HK-2 (cell line): Measurements from ENCODE around the gene CACNB4.
"Not testable (repeated sequence)": the region's sequence is repeated elsewhere in the genome, so short reads cannot be mapped to it uniquely, and the experiment has no call there.

Experiments
- DNase-seq: peaks from one replicate; pipeline ENCODE4 v3.0.0-alpha.2; 2018; ENCODE audit not compliant: unreplicated experiment

Gene CACNB4

DNA sequence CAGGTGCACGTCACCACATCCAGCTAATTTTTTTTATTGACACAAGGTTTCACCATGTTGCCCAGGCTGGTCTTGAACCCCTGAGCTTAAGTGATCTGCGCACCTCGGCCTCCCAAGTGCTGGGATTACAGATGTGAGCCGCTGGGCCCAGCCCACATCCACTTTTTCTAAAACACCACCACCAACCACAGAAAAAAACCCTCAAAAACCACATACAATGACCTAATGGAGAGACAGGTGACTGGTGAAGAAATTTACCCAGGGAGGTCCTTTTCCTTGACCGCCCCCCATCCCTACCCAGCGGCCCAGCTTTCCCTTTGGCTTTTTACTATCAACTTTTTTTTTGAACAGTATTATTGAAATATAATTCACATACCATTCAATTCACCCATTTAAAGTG is 47.9 kb downstream of the CACNB4 start:
- DNase-seq, result no peak

- no peak for DNase-seq
These were observed 48.5 kb downstream of the CACNB4 start for GRCh38 chr2:152050341-152050740.

DNA sequence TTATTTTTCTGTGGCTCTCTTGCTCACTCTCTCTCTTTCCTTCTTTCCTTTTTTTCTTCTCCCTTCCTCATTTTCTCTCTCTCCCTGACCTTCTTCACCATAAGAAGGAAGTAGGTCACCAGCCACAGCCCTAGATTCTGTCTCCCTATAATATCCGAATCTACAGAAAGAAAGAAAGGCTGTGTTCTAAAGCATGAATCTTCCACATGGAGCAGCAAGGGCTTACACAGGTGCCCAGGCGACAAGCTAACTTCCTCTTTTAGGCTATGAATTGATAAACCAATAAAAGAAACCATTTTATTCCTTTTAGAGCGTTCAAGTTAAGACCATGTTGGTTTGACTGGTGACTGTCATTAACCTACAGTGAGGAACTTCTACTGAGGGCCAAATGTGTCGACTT is 49.3 kb downstream of the CACNB4 start:
- no peak for DNase-seq

DNA sequence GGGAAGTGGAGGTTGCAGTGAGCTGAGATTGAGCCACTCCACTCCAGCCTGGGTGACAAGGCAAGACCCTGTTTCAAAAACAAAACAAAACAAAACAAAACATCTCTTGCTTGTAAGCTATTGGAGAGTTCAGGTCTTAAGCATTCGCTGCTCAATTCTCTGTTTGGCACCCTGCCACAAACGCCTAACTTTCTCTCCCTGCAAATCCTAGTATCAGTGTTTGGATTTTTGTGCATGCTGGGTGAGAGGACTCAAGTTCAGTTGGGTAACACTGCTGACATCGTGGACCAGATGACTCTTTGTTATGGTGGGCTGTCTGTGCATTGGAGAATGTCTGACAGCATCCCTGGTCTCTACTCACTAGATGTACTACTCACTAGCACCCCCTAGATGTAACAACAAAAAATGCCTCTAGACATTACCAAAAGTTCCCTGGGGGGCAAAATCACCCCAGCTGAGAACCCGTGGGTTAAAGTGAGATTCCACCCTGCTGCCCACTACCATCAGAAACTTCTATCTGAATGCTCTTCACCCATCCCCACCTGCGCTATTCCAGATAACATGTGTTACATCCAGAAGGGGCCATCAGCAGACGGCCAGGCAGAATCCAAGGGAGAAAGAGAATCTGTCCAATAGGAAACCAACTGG is 50.9 kb downstream of the CACNB4 start:
- DNase-seq, result no peak

DNA sequence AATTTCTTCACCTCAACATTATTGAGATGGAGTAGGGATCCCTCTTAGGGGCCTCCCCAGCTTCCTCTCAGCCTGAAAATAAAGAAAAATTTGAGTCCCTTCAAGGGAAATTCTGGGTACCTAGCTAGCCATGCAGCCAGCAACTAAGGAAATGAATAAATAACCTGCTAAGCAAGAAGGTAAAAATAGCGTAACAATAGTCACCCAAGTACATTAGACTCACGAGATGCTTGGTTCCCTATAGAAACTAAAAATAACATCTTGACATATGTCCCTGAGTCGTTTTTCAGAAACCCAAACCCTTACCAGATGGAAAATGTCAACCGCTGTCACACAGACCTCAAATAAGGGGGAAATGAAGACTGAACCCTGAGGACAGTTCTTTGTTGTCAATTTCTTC is 51.9 kb downstream of the CACNB4 start:
- DNase-seq, result no peak

DNA sequence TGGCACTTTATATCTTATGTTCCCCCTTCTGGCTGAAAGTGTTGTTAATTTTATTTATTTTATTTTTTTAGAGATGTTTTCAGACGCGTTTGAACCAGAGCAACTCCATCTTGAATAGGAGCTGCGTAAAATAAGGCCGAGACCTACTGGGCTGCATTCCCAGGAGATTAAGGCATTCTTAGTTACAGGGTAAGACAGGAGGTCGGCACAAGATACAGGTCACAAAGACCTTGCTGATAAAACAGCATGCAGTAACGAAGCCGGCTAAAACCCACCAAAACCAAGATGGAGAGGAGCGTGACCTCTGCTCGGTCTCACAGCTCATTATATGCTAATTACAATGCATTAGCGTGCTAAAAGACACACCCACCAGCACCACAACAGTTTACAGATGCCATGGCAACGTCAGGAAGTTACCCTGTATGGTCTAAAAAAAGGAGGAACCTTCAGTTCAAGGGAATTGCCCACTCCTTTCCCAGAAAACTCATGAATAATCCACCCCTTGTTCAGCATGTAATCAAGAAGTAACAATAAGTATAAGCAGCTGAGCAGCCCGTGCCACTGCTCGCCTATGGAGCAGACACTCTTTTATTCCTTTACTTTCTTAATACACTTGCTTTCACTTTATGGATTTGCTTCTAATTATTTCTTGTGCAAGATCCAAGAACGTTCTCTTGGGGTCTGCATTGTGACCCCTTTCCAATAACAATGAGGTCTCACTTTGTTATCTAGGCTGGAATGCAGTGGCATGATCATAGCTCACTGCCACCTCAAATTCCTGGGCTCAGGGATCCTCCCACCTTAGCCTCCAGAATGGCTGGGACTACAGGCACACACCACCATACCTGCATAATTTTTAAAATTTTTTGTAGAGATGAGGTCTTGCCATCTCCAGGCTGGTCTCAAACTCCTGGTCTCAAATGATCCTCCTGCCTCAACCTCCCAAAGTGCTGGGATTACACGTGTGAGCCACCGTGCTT is 55.9 kb downstream of the CACNB4 start:
- no peak for DNase-seq

DNA sequence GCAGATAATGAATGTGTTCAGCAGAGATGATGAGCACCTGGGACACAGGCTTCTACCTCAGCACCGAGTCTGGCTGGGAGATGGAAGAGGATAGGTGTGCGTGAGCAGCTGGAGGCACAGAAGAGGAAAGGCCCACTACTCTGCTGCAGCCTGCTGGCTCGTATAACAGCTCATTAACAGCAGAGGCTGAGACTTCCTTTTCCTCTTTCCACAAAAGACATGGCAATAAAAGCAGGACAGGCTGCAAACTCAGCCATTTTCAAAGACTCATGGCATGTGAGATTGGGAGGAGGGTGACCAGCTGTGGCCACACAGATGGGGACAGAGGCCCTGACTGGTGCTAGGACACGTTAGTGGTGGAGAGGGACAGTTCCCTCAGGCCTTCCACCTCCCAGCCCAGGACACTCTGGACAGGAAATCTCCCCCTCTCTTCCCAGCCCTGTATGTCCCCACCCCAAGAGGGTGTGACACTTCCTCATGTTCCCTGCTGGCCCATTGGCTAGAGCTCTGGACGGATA is 60.3 kb downstream of the CACNB4 start:
- no peak for DNase-seq

DNA sequence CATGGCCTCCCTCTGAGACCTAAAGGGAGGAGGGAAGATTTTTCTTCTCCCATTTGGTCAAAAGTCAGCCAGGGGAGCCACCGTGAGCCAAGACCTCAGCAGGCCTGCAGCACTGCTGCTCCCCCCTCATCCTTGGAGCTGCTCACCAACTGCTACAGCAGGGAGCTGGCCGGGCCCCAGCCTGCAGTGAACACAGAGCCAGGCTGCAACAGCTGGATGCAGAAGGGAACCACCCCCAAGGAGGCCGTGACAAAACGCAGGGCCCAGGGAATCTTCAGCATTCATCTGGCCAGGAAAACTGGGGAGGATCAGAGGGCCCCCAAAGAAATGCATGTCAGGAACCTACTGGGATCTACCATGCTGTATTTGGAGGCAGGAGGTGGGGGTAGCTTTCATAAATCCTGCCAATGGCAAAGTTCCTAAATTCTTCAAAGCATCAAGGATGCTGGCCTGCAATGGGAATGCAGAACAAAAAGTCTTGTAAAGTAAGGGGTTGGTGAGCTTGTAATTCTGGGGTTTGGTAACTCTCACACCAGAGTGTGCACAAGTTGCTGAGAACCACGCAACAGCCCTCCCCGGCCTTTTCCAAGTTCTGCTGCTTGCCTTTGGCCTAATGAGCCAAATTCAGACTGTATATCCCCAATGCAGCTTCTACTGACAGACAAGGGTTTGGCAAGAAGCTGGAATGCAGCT is 61.0 kb downstream of the CACNB4 start:
- DNase-seq, result no peak

DNA sequence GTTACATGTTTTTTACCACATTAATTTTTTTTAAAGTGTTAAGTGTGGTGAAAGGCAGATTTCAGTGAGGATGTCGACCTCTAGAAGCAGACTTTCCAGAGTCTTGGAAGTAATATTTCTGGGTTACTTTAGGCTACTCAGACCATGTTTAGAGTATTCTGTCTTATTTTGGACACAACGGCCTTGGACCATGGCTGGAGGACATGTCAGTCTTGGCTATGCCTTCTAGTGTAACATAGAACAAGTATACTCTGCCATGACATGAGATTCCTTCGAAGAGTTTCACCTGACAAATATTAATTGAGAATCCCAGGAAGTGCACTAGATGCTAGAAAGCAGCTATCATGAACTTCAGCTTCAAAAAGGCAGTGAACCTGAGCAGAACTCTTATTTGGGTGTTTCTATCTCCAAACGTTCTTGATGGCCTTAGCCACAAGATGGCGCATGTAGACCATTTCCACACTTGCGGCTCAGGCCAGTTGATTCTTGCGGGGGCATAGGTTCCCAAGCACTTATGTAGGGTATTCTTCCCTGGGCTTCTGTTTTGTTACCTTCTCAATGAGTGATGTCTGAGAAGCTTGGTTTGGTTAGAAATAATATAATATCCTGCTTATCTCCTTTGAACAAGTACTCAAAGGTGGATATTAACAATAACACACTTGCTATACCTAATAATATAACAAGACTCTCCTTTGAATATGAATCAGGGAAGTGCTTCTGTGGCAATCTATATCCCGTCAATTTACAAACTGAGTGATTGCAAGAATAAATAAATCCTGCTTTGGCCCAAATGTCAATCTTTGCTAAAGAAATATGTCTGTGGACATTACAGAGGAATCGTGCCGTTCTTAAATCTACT is 62.0 kb downstream of the CACNB4 start:
- peak; percentile 52 for DNase-seq

GRCh38 chr2:152034257-152034801 is 64.5 kb downstream of the CACNB4 start:
- DNase-seq, result no peak

GRCh38 chr2:152033011-152033925 is 65.6 kb downstream of the CACNB4 start:
- DNase-seq, result no peak

DNA sequence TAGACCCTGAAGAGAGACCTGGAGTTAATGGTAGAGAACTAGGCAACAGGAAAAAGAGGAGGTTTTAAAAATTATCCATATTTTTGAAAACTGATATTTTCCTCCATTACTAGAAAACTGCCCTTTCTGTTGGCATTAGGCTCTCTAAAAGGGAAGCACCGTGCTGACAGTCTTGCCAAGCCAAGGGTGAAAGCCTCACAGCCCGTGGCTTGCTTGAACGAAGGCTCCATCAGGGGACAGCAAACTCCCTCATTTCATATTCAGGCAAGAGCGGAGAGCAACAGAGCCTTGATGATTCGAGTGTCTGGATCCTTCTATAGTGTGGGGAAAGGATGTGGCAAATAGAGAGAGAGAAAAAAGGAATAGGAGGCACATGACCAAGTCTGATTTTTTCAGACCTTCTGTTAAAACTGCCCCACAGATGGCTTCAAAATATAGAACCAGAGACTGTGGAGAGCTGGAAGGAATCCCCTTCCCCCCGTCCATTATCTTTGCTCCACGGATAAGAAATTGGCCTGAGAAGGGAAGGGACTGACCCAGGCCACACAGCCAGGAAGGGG is 67.0 kb downstream of the CACNB4 start:
- no peak for DNase-seq

DNA sequence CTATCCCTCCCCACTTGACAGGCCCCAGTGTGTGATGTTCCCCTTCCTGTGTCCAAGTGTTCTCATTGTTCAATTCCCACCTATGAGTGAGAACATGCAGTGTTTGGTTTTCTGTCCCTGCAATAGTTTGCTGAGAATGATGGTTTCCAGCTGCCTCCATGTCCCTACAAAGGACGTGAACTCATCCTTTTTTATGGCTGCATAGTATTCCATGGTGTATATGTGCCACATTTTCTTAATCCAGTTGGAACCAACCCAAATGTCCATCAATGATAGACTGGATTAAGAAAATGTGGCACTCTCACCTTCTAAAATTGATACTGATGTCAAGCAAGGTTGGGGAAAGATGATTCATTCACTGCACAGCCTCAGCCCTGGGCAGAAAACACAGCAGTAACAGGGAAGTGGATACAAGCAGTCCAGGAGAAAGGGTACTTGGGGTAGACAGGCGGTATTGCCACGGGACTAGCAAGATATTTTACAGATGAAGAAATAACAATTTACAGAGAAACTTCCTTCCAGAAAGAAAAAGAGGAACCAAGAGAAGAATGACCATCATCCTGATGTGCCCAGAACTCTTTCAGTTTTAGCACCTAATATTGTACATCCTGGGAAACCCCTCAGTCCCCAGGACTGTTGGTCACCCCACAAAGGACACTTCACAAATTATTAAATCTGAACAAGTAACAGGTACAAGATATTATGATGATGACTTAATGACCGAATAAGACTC is 68.1 kb downstream of the CACNB4 start:
- DNase-seq, result not testable (repeated sequence)

- no peak for DNase-seq
These were observed 70.5 kb downstream of the CACNB4 start for GRCh38 chr2:152028182-152028862.

DNA sequence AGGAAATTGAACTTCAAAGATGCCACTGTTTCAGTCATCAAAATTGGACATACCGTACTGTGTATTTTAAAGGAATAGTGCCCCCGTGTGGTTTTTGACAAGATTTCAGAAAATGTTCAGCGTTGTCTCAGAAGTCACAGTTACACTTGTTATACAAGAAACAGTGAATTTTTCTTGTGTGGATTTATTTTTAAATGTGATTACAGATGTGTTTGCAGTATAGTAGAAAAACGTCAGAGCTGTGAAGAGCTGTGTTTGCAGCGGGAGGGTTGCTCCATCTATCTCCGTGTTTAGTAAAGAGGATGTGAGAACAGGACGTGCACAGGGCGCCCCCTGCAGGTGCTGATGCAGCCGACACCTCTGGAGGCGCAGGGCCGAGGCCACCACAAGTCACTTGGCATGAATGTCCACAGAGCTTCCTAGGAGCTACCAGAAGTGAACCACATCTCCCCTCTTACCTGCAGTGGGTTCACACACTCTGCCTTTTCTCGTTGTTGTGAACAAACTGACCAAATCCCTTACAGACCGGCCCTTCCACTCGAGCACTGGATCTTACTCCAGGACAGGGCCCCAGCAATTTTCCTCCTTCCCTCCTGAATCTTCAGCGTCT is 73.1 kb downstream of the CACNB4 start:
- DNase-seq, result peak; percentile 87

DNA sequence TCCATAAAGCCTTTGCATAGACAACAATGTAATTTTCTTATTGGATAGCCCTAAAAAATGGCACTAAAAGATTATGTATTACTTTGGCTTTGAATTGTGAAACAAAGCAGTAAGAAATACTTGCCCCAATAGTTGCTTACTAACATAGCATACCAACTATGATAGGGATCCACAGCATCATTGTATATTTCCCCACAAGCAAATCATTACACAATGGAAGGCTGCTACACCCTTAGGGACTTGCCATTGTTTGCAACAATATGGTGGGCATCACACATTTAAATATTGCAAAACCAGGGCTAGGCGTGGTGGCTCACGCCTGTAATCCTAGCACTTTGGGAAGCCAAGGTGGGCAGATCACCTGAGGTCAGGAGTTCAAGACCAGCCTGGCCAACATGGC is 74.4 kb downstream of the CACNB4 start:
- DNase-seq, result no peak

- no peak for DNase-seq
These were observed 76.8 kb downstream of the CACNB4 start for GRCh38 chr2:152022090-152022489.

GRCh38 chr2:152021001-152021400 is 77.8 kb downstream of the CACNB4 start:
- not testable (repeated sequence) for DNase-seq
